HG03280 (cell line): ENCODE data around the gene CNTN5.
"Not testable (repeated sequence)": the region's sequence is repeated elsewhere in the genome, so short reads cannot be mapped to it uniquely, and the experiment has no call there.

ENCODE experiments used
- ATAC-seq: cut with Tn5 transposase; IDR thresholded peaks from one replicate; pipeline ENCODE4 v1.9.1; 2021; ENCODE audit warnings: mild to moderate bottlenecking, moderate library complexity; ENCODE audit not compliant: unreplicated experiment

CNTN5 gene

DNA sequence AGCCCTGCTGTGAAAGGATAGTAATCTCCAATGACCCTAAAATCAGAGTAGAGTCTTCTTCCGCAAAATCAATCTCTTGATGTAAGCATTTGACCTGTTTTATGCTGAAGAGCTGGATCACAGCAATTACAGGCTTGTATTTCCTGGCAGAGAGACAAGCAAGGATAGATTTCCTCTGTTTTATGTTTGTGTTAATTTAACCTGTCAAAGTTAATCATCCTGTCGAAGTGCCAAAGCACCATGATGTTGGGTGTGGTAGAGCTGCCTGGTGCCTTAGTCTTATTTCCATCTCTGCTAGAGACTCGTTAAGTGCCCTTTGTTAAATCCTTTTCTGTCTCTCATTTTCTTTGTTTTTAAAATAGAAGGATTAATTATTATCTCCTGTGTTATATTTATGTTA lies 248.1 kb downstream of the CNTN5 start:
- no peak for ATAC-seq

- no peak for ATAC-seq
Measured at GRCh38 chr11:99271527-99271926, 250.8 kb downstream of the CNTN5 start.

GRCh38 chr11:99275521-99275920 lies 254.8 kb downstream of the CNTN5 start:
- no peak for ATAC-seq

DNA sequence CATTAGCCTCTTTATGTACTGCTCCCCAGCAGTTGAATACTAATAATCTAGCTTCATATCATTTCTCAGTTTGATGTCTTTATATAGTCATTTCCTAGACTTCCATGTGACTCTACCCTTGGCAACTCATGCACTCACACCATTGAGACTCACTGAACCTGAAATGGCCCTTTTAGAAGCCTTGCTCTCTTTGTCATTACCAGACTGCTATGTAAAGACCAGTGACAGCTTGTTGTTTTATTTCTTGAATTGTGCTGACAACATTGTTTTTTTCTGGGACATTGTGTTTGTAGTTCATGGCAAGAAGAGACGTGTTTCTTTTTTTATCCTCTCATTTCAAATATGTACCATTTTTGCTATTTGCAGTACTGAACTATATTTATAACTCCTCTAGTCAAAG lies 256.5 kb downstream of the CNTN5 start:
- no peak for ATAC-seq

- no peak for ATAC-seq
Measured at GRCh38 chr11:99279266-99279665, 258.5 kb downstream of the CNTN5 start.

- ATAC-seq: no peak
Measured at GRCh38 chr11:99281331-99281730, 260.6 kb downstream of the CNTN5 start.

DNA sequence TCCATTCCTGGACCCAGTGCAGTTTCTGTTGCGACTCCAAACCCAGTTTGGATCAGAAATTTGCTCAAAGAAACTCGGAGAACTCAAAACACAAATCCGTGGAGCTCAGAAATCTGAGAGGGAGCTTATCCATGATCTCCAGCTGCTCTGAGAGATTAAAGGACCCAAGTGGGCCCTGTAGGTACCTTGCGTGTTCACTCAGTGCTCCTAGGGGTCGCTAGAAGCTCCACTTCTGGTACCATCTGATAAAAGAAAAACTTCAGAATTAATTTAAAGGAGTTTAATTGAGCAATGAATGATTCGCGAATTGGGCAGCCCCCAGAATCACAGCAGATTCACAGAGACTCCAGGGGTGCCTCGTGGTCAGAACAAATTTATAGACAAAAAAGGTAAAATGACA lies 277.2 kb downstream of the CNTN5 start:
- not testable (repeated sequence) for ATAC-seq

DNA sequence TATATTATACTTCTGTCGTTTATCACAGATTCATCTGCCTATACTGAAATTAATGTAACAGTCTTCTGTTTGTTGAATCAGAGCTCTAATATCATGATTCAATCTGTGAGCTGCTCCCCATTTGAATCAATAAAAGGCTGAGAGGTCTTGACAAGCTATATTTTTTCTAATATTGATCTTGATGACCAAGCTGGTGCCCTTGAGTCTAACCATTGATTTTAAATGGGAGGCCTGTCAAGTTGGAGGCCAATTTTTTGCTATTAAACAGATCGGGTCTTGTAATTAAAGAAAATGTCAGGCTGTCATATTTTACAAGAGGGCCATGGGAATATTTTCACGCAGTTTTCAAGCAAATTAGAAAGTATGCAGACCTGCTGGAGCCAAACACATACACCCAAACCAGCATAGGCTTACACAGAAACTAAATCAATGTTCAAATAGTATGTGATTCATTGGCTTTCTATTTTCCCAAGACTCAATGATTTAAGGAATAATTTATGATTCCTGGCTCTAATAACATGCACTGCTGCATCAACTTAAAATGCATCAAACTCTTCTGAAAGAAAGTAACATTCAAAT lies 286.9 kb downstream of the CNTN5 start:
- no peak for ATAC-seq

DNA sequence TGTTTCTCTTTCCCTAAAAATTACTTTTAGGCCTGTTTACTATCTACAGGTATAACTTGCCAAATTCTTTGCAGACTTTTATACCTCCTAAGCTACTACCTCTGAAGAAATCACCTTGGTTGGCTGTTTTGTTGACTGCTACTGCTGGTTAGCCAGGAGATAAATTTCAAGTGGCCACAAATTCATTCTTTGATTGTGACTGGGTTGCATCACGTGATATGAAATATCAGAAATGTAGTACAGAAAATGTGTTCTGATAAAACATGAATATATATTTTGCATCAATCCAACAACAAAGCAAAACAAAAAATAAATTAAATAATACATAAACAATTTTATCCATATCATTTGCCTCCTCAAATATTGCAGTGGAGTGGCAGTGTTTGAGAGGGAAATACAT lies 291.1 kb downstream of the CNTN5 start:
- ATAC-seq: no peak

DNA sequence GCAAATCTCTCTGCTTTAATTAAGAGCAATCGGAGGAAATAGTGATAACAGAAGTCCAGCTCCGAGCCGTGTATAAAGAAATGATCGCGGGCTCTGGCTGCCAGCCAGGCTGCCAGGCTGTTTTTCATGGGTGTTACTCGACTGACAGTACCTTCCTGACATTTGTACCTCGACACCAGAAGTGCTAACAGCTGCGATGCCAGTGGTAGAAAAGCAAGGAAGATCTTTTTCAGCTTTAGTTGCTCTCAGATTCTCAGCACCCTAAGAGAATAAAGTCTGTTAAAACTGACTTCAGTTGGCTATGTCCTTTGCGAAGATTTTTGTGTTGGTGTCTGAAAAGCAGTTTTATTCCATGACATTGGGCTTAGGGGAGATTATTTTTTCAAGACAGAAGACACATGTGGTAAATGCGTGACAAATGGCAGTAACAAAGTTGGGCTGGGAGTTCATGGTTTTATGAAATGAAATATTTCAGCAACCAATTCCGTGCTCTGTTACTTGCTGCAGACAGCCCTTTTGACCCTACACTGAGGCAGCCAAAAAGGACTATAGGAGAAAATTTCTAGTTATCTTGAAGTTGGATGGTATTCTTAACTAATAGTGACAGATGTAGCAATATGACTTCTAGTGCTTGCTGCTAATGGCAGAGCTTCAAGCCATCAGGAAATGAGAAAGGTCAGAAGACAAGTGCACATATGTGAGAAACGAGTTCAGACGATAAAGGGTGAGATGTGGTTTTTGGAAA lies 296.2 kb downstream of the CNTN5 start:
- ATAC-seq: no peak

GRCh38 chr11:99320769-99321290 lies 300.1 kb downstream of the CNTN5 start:
- no peak for ATAC-seq

DNA sequence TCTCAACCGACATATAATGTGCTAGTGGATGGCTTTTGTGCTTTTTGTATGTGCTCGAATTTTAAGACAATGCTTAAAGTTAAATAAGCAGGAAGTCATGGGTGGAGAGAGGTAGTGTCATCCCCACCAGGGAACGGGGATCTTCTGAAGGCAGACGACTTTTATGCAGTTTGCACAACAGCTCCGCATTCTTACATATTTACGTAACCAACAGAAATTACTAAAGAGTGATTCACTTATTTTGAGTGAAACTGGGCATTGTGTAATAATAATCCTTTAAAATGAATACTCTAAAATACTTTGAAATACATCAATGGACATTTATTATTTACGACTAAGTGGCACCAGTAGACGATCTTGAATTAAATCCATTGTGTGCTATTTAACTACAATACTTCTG lies 305.1 kb downstream of the CNTN5 start:
- ATAC-seq: no peak

GRCh38 chr11:99327066-99327465 lies 306.3 kb downstream of the CNTN5 start:
- no peak for ATAC-seq

DNA sequence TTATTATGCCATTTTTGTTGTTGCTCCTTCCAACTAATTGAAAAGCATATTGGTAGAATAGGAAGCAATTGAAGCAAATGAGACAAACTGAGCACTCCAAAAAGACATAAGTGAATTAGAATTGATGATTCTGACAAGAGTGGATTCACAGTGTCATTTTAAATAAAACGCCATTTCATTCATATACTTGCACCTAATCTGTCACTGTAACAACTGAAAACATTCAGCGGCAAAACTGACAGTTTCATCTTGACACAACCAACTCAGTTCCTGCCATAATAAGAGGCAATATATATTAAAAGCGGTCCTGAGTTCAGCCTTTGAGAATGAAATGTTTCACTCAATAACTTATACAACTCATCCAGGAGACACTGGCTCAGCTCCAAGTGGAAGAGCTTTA lies 306.8 kb downstream of the CNTN5 start:
- no peak for ATAC-seq

DNA sequence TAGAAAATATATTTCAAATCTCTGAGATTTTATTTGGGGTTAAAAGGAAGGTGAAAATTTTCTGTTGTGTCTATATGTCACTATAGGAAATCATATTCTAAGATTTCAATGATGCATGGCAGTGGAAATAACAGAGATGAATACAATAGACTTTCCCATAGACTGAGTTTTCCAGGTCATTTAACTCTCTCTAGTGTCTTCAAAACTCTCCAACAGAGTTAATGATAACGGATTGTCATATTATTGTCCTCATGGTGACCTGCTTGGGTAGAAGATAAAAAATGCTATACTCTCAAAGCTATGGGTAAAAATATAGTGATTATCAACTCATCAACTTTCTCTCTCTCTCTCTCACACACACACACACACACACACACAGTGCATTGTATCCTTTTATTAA lies 312.9 kb downstream of the CNTN5 start:
- ATAC-seq: no peak

- ATAC-seq: no peak
Measured at GRCh38 chr11:99343117-99343516, 322.4 kb downstream of the CNTN5 start.

DNA sequence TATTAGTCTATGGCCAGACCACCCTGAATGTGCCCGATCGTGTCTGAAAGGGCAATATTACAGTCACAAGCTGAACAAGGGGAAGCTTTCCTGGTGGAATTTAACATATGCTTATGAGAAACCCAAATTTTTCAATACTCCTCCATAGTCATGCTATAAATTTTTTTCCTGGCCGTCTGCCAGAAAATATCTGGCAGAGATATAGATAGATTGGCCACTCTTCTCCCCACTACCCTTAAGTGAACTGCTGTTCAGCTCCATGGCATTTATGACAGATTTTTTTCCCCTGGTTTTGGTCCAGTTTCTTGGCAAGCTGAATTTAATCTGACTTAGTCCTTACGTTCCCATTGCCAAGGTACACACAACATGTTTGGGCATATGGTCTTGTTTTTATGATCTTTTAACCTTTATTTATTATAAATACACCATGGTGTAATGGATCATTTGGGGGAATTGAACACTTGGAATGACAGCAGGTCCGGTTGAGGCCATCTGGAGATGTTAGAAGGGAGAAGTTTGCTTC lies 328.5 kb downstream of the CNTN5 start:
- ATAC-seq: no peak

GRCh38 chr11:99351624-99352023 lies 330.9 kb downstream of the CNTN5 start:
- ATAC-seq: no peak

- no peak for ATAC-seq
Measured at GRCh38 chr11:99352642-99353041, 331.9 kb downstream of the CNTN5 start.

DNA sequence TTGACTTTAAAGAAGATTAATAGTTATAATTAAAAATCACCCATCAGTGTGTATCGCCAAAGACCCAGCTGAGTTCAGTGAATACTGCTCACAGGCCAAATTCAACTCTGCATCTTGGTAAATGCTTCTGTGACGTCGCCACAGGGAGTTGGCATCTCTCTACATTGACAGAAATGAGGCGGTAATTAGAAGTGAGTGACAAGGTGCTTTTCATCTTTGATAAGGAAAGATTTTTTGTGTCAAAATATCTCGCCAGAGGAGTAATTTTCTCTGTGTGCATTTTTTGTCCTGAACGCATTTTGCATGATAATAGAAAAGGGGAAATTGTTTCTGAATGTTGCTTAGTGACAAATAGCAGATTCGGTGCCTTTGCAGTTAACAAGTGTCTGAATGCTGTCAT lies 345.8 kb downstream of the CNTN5 start:
- no peak for ATAC-seq

DNA sequence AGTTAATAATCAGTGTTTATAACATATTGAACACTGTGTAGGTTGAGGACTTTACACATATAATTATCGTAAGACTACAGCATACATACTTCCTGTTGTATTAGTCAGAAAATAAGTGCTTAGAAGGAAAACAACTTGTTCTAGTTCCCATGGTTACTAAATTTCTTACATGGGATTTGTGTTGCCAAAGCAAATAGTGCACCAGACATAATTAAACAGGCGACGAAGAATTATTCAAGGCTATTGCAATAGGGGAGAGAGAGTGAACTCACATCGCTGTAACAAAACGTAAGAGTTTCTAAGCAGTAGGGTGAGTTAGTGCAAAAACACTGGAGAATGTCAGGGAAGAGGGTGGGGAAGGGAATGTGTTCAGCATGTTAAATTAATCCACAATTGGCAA lies 347.8 kb downstream of the CNTN5 start:
- ATAC-seq: no peak

GRCh38 chr11:99370549-99371216 lies 349.9 kb downstream of the CNTN5 start:
- no peak for ATAC-seq
